B cell (primary cell): ENCODE data around the gene SGPP2.

Experiments used
- CTCF ChIP-seq: fragments of 200-600 bp; IDR thresholded peaks from one replicate; pipeline ENCODE4 v1.8.0; 2022; ENCODE audit warnings: antibody characterized with exemption, mild to moderate bottlenecking
- EZH2 ChIP-seq: IDR thresholded peaks from 2 replicates; pipeline ENCODE4 v1.6.1; 2012; ENCODE audit warnings: borderline replicate concordance, low read depth, mild to moderate bottlenecking, moderate library complexity, low read length; ENCODE audit not compliant: insufficient read depth, poor library complexity, severe bottlenecking

GRCh38 chr2:222468346-222468745, 44.0 kb downstream of the SGPP2 start:
- TF ChIP-seq CTCF (no peak), EZH2 (no peak)
